A549 (cell line): ENCODE data around the gene ALDH1A3. TPM values are rescaled to one million over a fixed set of nuclear protein-coding genes. Genes with fewer than 3 reads are reported as not detected.

ENCODE experiments used
- ATAC-seq, 2 experiments: fragments of 200-7000 bp in 1 of 2; fragments of >200 bp in 1 of 2; cut with Nextera tagmentation in 1 of 2; cut with Tn5 transposase in 1 of 2; 3 replicates each; pipeline versions ENCODE4 v1.8.0 to v1.9.1; 2018 to 2020; ENCODE audit warnings: mild to moderate bottlenecking in 1 of 2, moderate library complexity in 1 of 2
- CTCF ChIA-PET: fragments of 300-600 bp; sonication (Branson Sonifier 250); formaldehyde crosslinking; extraction: SDS; loops from one replicate; lab custom pipeline; 2021; ENCODE audit warnings: antibody characterized with exemption, inconsistent platforms; lab: Yijun Ruan, JAX
- POLR2A ChIA-PET: fragments of 350-600 bp; formaldehyde crosslinking; extraction: SDS; loops from one replicate; lab custom pipeline; 2021; ENCODE audit warnings: antibody characterized with exemption, inconsistent platforms; lab: Yijun Ruan, JAX
- DNase-seq, 2 experiments: peaks; one replicate each; pipeline versions ENCODE4 v3.0.0 to v3.0.0-alpha.2; 2011 to 2016; ENCODE audit warnings: low read depth in 1 of 2, low spot score in 1 of 2
- FAIRE-seq: peaks from 2 replicates; lab custom pipeline; 2011; peaks lifted over from hg19 to GRCh38; lab: Jason Lieb, UNC
- H3K27ac ChIP-seq, 2 experiments: fragments of >200 bp; sonication (Bioruptor Twin); formaldehyde crosslinking; 3 replicates each; pipeline ENCODE4 v1.5.1; 2016 to 2017
- H3K4me1 ChIP-seq: fragments of >200 bp; sonication (Bioruptor Twin); formaldehyde crosslinking; 3 replicates; pipeline ENCODE4 v1.6.1; 2016
- H3K4me2 ChIP-seq: fragments of >200 bp; sonication (Bioruptor Twin); formaldehyde crosslinking; 3 replicates; pipeline ENCODE4 v1.6.1; 2016
- H3K4me3 ChIP-seq: fragments of >200 bp; sonication (Bioruptor Twin); formaldehyde crosslinking; 3 replicates; pipeline ENCODE4 v1.5.1; 2016
- H3K9me3 ChIP-seq: fragments of >200 bp; sonication (Bioruptor Twin); formaldehyde crosslinking; 3 replicates; pipeline ENCODE4 v1.6.1; 2016
- ATOH8 ChIP-seq: fragments of 250-450 bp; sonication (Bioruptor Pico); IDR thresholded peaks from 2 replicates; pipeline ENCODE4 v1.5.0; 2020; ENCODE audit warnings: low read depth, mild to moderate bottlenecking, moderate library complexity
- BCL3 ChIP-seq: fragments of >200 bp; sonication (Bioruptor Twin); formaldehyde crosslinking; IDR thresholded peaks from 3 replicates; pipeline ENCODE4 v1.6.1; 2016
- CTCF ChIP-seq: fragments of >200 bp; sonication (Bioruptor Twin); formaldehyde crosslinking; IDR thresholded peaks from 3 replicates; pipeline ENCODE4 v1.5.1; 2016
- E2F6 ChIP-seq: IDR thresholded peaks from 2 replicates; pipeline ENCODE4 v1.6.1; 2012; ENCODE audit warnings: low read depth, borderline replicate concordance
- EHF ChIP-seq: fragments of 250-450 bp; sonication (Bioruptor Pico); IDR thresholded peaks from 2 replicates; pipeline ENCODE4 v1.5.0; 2020; ENCODE audit warnings: mild to moderate bottlenecking
- EHMT2 ChIP-seq: fragments of 200-600 bp; sonication (generic); IDR thresholded peaks from 2 replicates; pipeline ENCODE4 v1.6.1; 2016; ENCODE audit warnings: antibody characterized with exemption, low read depth, mild to moderate bottlenecking, moderate library complexity
- FOSL2 ChIP-seq, 2 experiments: fragments of 450-650 bp in 1 of 2; fragments of >200 bp in 1 of 2; sonication (Bioruptor Twin) in 1 of 2; formaldehyde crosslinking; IDR thresholded peaks; 2 replicates each; pipeline versions ENCODE4 v1.5.0 to v1.6.1; 2016 to 2020; ENCODE audit warnings: mild to moderate bottlenecking in 1 of 2, moderate library complexity in 1 of 2
- HDAC2 ChIP-seq: fragments of 200-600 bp; sonication (generic); IDR thresholded peaks from 2 replicates; pipeline ENCODE4 v1.6.1; 2016
- HMGXB4 ChIP-seq: fragments of 250-450 bp; sonication (Bioruptor Pico); IDR thresholded peaks from 2 replicates; pipeline ENCODE4 v1.5.0; 2021; ENCODE audit warnings: mild to moderate bottlenecking, moderate library complexity, borderline replicate concordance
- HOXB5 ChIP-seq: fragments of 250-450 bp; sonication (Bioruptor Pico); IDR thresholded peaks from 2 replicates; pipeline ENCODE4 v1.5.0; 2020; ENCODE audit warnings: mild to moderate bottlenecking, moderate library complexity
- JUN ChIP-seq, 2 experiments: fragments of >200 bp; sonication (Bioruptor Twin); formaldehyde crosslinking; IDR thresholded peaks; 2 replicates in 1 of 2; 3 replicates in 1 of 2; pipeline ENCODE4 v1.6.1; 2016 to 2017
- PBX3 ChIP-seq: IDR thresholded peaks from 2 replicates; pipeline ENCODE4 v1.6.1; 2012
- PHF8 ChIP-seq: fragments of 200-600 bp; sonication (generic); IDR thresholded peaks from 2 replicates; pipeline ENCODE4 v1.6.1; 2016; ENCODE audit warnings: low read depth, mild to moderate bottlenecking, antibody characterized with exemption, moderate library complexity, borderline replicate concordance
- POLR2A ChIP-seq: IDR thresholded peaks from 2 replicates; pipeline ENCODE4 v1.6.1; 2012; ENCODE audit warnings: mild to moderate bottlenecking, low read length
- RCOR1 ChIP-seq: fragments of 150-350 bp; IDR thresholded peaks from 2 replicates; pipeline ENCODE4 v1.6.1; 2014; ENCODE audit warnings: antibody characterized with exemption, low read length, low read depth
- RFX5 ChIP-seq: fragments of 450-650 bp; IDR thresholded peaks from 2 replicates; pipeline ENCODE4 v1.7.1; 2014; ENCODE audit warnings: antibody characterized with exemption, mild to moderate bottlenecking, moderate library complexity
- ZNF302 ChIP-seq: fragments of 250-450 bp; sonication (Bioruptor Pico); IDR thresholded peaks from 2 replicates; pipeline ENCODE4 v1.9.0; 2021; ENCODE audit warnings: inconsistent platforms, mild to moderate bottlenecking, moderate library complexity
- WGBS: methylation state at CpG from one replicate; pipeline ENCODE4 v1.1.6; 2017; ENCODE audit errors: missing lambda C conversion rate; 5-methylcytosine and 5-hydroxymethylcytosine counted together
- polyA plus RNA-seq, 4 experiments: library from polyadenylated mRNA; depleted of rRNA in 3 of 4; stranded (reverse); fragments of >200 nt; fragmentation: RNase III in 1 of 4; extraction: RNeasy Plus Mini Kit Qiagen cat#74134 plus additional on column Dnase treatment in 1 of 4; gene quantifications; 2 replicates in 3 of 4; 3 replicates in 1 of 4; pipeline ENCODE4 v1.2.3, GENCODE V29; 2011 to 2017

Gene ALDH1A3
- polyA plus RNA-seq, 2 of the 4 experiments (the other 2 are of a cell fraction): 11.5 to 11.9 TPM

- ChIA-PET CTCF (interaction anchor here (0.7 to 23.2 kb wide), 58 partner anchors 9 to 349 kb away, joined by 3 to 950 read pairs (median 6); partner anchors contain the start of genes ASB7 and LINS1), POLR2A (interaction anchor here (0.7 to 4.7 kb wide), 9 partner anchors 14 to 333 kb away, joined by 3 to 52 read pairs (median 4); partner anchors contain the start of genes ASB7, CHSY1 and LINS1)
- ATAC-seq: peak; percentile 63 to 72
- peak within 1 kb of the TSS; percentile 94 to 95 for H3K27ac ChIP-seq
- peaks cover 19% of the 10 kb centered on the region; the same call in 2 of the 3 replicates for H3K9me3 ChIP-seq
- peak within 1 kb of the TSS; percentile 79 for H3K4me3 ChIP-seq
- WGBS: 4% methylated on average over 32 of the region's 87 CpGs
- no peak for FAIRE-seq
- peak; percentile 82; the same call in 1 of the 2 replicates for TF ChIP-seq HMGXB4
- TF ChIP-seq EHMT2: no peak
- TF ChIP-seq HDAC2: no peak; the same call in 1 of the 2 replicates
- TF ChIP-seq ZNF302: no peak
- peak; percentile 41 for TF ChIP-seq CTCF
- TF ChIP-seq PHF8: peak; percentile 24; the same call in 1 of the 2 replicates
- 0 out of 2 replicates have a peak, but pooled peaks have one; percentile 24 for TF ChIP-seq PBX3
- TF ChIP-seq RFX5: no peak
- TF ChIP-seq BCL3: peak; percentile 58; the same call in 1 of the 3 replicates
- no peak for TF ChIP-seq RCOR1
- no peak for TF ChIP-seq EHF (CRISPR knock-in tag)
- TF ChIP-seq JUN (IDR thresholded peaks at IDR 0.05): peak; percentile 75 to 82; a peak in 4 of 5 replicates
- TF ChIP-seq FOSL2 (IDR thresholded peaks at IDR 0.05): no peak
- peak; percentile 69 for TF ChIP-seq FOSL2 (CRISPR knock-in tag; IDR thresholded peaks at IDR 0.05)
- TF ChIP-seq POLR2A: peak; percentile 58
- TF ChIP-seq E2F6: peak; percentile 68
- no peak for TF ChIP-seq HOXB5 (CRISPR knock-in tag)
- TF ChIP-seq ATOH8 (CRISPR knock-in tag): no peak
- H3K4me2 ChIP-seq: peak within 1 kb of the TSS; percentile 92
- DNase-seq: peak; percentile 52 to 64
- peaks cover 17% of the 10 kb centered on the region for H3K4me1 ChIP-seq
Measured at GRCh38 chr15:100918690-100919480, 39.3 kb downstream of the ALDH1A3 start, which contains the start of gene LRRK1. LRRK1 (plus strand) TSS chr15:100919357; CDS start chr15:100924633, 5,276 bp downstream.
